ENCODE results near the gene C5orf58.

- TF ChIP-seq CTCF (IDR thresholded peaks at IDR 0.05; ENCODE audit: low read depth, low read length) (no peak), EZH2phosphoT487 (IDR thresholded peaks at IDR 0.05; ENCODE audit: low read depth) (no peak)
Observed at GRCh38 chr5:170252720-170253350, 20.1 kb downstream of the C5orf58 start.
